ENCODE results near the gene SCEL. TPM values are rescaled to one million over a fixed set of nuclear protein-coding genes. Genes with fewer than 3 reads are reported as not detected.
"Not testable (repeated sequence)": the region's sequence is repeated elsewhere in the genome, so short reads cannot be mapped to it uniquely, and the experiment has no call there.

Gene SCEL, protein sequence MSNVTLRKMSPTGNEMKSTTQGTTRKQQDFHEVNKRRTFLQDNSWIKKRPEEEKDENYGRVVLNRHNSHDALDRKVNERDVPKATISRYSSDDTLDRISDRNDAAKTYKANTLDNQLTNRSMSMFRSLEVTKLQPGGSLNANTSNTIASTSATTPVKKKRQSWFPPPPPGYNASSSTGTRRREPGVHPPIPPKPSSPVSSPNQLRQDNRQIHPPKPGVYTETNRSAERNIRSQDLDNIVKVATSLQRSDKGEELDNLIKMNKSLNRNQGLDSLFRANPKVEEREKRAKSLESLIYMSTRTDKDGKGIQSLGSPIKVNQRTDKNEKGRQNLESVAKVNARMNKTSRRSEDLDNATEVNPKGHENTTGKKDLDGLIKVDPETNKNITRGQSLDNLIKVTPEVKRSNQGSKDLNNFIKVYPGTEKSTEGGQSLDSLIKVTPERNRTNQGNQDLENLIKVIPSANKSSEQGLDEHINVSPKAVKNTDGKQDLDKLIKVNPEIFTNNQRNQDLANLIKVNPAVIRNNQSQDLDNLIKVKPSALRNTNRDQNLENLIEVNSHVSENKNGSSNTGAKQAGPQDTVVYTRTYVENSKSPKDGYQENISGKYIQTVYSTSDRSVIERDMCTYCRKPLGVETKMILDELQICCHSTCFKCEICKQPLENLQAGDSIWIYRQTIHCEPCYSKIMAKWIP
- 0.13 TPM for total RNA-seq
- long read RNA-seq, result 0 reads

GRCh38 chr13:77535448-77535847 is at the start of gene SCEL:
SCEL (plus strand) TSS chr13:77535706; CDS start chr13:77555876, 20,170 bp downstream.
- DNase-seq (ENCODE audit: low spot score), result no peak

- no peak for DNase-seq (ENCODE audit: low spot score)
Observed at GRCh38 chr13:77489566-77490337, 45.8 kb upstream of the SCEL start.

DNA sequence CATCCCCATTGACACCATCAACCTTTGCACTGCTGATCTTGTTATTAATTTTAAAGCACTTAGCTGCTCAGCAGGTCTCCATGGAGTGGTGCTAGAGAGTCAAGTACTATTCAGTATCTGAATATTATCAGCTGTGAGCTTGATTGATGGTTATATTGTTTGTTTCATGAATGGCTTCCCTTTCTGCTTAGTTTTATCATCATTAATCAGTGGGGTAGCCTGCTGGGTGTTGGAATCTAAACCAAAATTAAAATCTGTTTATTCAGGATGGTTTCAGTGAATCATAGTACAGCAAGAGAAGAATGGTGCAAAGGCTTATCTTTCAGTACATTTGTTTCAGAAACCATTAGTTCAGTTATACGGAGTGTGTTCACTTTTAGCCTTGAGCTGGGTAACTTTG is 42.5 kb upstream of the SCEL start:
- no peak for DNase-seq (ENCODE audit: low spot score)

DNA sequence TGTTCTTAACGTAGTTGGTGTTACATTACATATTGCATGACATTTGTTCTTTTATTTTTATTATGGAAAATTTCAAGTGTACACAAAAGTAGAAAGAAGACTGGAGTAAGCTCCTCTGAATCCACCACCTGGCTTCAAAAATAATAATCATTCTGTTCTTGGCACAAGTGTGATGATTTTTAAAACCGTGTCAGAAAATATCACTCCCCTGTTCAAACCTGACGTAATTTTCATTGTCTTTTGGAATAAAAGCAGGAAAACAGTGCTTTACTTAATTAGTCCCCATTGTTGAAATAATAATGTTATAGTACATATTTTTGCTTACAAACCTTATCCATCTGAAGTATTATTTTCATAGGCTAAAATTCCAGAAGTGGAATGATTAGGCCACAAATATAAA is 41.3 kb upstream of the SCEL start:
- no peak for DNase-seq (ENCODE audit: low spot score)

DNA sequence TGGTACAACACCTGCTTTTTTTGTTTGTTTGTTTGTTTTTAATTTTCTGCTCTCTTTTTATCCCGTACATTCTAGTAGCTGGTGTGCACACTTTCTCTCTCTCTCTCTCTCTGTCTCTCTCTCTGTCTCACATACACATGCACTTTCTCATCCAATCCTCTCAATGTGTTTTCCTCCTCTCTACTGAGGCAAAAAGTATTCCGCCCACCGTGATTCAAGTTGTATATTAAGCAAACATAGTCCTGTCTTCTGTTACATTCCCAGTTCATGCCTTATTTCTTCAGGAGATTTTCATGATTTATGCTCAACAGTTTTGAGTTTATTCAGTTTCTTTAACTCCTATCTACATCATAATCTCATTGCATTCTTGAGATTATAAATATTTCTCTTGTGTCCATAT is 38.2 kb upstream of the SCEL start:
- no peak for DNase-seq (ENCODE audit: low spot score)

DNA sequence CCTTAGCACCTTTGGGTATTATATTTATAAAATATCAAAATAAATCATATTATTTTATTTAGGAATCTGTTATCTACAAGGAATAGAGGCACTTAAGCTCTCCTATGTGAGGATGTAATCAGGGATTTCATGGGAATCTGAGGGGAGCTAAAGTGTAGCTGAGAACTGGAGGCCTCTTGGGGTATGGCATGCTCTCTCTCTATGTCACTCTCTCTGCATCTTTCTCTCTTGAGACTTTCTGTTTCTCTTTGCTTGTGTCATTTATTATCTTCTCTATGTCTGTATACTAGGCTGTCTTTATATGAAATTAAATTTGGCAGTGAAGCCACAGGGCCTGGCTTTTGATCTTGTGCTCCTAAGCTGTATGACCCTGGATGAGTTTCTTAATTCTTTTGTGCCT is 37.7 kb upstream of the SCEL start:
- DNase-seq (ENCODE audit: low spot score), result no peak

- no peak for DNase-seq (ENCODE audit: low spot score)
Observed at GRCh38 chr13:77502104-77502720, 33.3 kb upstream of the SCEL start.

GRCh38 chr13:77503398-77503797 is 32.1 kb upstream of the SCEL start:
- DNase-seq (ENCODE audit: low spot score), result no peak

DNA sequence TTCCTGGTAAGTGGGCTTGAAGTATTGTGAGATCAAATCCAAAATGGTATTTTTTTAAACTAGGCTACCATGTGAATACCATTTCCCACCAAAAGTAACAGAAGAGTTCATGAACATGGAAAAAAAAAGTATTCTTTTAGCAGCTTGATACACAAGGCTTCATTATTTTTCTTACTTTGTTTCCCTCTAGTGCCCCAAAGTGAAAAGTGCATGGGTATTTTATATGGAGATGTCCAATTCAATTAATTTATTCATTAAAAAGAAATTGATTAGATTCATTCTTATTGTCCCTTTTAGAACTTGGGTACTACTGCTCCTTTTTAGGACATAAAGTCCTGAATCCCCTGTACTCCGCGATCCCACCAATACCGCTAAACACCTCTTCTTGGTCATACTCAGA is 28.6 kb upstream of the SCEL start:
- no peak for DNase-seq (ENCODE audit: low spot score)

DNA sequence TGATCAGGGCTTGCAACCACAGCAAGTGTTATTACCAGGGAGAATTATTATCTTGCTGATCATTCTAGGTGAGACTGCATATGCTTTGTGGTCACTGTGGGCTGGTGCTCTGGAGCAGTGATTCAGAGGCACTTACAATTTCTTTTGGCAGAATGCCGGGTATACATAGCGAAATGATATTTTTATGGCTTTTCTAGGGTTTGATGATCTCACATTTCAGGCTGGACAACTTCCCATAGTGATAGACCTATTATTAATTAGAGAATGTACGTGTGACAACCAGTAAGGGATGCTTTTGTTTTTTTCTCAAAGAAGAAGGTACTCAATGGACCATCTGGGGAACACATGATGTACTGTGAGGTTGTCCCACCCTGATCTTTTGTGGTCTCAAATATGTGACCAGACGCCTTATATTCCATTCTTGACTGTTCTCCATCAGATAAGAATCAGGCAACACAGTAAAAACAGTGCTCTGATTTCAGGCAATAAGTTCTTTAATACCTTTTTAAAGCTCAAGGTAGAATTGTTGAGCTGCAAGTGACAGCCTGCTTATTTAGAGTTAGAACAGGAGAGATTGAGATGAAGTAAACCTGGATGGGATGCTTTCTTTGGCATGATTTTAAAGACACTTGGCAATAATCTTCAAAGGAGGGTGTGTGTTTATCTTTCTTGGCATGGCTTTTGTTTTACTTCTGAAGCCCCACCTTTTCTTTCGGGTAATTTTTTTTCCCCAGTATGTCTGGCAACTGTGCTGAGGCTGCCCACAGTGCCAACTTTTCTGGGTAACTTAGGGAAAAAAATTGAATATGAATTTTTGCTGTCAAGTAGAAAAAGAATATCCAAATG is 27.4 kb upstream of the SCEL start:
- no peak for DNase-seq (ENCODE audit: low spot score)

DNA sequence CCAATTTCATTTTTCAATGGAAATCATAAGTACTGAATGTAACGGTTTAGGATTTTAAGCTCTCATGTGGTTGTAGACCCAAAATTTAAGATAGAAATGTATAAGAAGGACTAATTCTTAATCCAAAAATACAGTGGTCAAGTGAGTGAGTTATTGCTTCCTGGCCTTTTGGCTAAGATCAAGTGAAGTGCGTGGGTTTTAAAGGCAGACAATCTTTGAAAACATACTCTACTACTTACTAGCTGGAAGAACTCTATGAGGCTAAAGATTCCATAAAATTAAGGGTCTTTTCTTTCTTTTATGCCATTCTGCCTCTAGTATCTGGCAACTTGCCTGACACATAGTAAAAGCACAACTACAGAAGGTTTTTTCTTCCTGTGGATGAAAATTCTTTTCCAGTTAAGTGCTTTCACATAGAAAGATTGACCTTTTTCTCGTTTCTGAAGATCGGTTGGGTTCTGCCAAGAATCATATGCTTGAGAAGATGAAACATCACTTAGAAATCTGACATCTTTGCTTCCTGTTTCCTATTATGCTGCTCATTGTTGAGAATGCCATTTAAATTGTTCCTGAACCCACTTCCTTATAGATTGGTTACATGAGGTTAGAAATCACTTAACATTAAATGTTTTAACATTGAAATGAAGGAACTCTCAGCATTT is 26.4 kb upstream of the SCEL start:
- no peak for DNase-seq (ENCODE audit: low spot score)

GRCh38 chr13:77510156-77510555 is 25.4 kb upstream of the SCEL start:
- no peak for DNase-seq (ENCODE audit: low spot score)

DNA sequence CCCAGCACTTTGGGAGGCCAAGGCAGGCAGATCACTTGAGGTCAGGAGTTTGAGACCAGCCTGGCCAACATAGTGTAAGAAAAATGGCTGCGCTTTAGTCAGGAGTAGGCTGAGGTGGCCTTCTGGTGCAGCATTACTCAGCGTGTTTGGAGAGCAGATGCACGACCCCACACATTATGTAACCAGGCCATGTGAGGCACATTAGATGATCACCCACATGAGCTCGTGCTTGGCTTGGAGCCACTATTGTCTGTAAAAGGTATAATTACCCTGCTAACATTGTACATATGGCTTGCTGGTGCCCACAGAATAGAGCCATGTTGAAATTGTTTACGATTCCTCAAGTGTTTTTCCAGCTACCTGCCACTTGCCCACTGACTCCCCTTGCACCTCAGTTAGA is 24.0 kb upstream of the SCEL start:
- no peak for DNase-seq (ENCODE audit: low spot score)

- no peak for DNase-seq (ENCODE audit: low spot score)
Observed at GRCh38 chr13:77513719-77514335, 21.7 kb upstream of the SCEL start.

- DNase-seq (ENCODE audit: low spot score), result no peak
Observed at GRCh38 chr13:77514336-77514726, 21.2 kb upstream of the SCEL start.

DNA sequence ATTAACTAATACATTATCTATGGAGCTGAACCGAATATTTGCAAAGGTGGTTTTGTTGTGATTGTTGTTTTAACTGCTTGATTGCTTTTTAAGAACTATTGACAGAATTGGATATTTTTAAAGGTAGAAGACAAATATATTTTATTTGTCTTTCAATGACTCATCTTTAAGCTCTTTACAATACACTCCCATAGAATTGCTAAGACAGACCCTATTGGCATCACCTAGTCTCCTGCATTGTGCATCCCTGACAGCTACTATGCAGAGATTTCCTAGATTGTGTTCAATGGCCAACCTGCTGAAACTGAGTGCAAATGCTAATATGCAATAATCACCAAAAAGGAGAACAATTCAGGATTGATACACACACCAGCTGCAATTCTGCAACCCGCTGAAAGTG is 19.7 kb upstream of the SCEL start:
- no peak for DNase-seq (ENCODE audit: low spot score)

GRCh38 chr13:77516342-77516789 is 19.1 kb upstream of the SCEL start:
- DNase-seq (ENCODE audit: low spot score), result no peak

- DNase-seq (ENCODE audit: low spot score), result no peak
Observed at GRCh38 chr13:77518266-77518665, 17.2 kb upstream of the SCEL start.

DNA sequence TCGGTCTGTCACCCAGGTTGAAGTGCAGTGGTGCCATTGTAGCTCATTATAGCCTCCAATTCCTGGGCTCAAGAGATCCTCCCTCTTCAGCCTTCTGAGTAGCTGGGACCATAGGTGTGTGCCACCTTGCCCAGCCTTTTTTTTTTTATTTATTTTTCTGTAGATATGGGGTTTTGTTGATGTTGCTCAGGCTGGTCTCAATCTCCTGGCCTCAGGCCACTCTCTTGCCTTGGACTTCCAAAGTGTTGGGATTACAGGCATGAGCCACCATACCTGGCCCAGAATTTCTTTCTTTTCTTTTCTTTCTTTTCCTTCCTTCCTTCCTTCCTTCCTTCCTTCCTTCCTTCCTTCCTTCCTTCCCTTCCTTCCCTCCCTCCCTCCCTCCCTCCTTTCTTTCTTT is 16.1 kb upstream of the SCEL start:
- not testable (repeated sequence) for DNase-seq (ENCODE audit: low spot score)

- DNase-seq (ENCODE audit: low spot score), result no peak
Observed at GRCh38 chr13:77519808-77520207, 15.7 kb upstream of the SCEL start.
